NB4 (cell line): Measurements from ENCODE around the gene ZNF445.

Experiments
- DNase-seq: peaks from one replicate; pipeline ENCODE4 v3.0.0; 2010; ENCODE audit warnings: low read depth
- H3K4me3 ChIP-seq: one replicate; pipeline ENCODE4 v1.5.1; 2011; ENCODE audit warnings: mild to moderate bottlenecking, low read depth, low read length, moderate library complexity
- CTCF ChIP-seq: IDR thresholded peaks from one replicate; pipeline ENCODE4 v1.5.1; 2012; ENCODE audit warnings: low read depth, low read length
- MAX ChIP-seq: IDR thresholded peaks from 2 replicates; pipeline ENCODE4 v1.6.1; 2011; ENCODE audit warnings: low read depth, low read length
- MYC ChIP-seq: IDR thresholded peaks from 2 replicates; pipeline ENCODE4 v1.6.1; 2011; ENCODE audit warnings: low read depth, low read length
- POLR2A ChIP-seq: IDR thresholded peaks from 2 replicates; pipeline ENCODE4 v1.6.1; 2011; ENCODE audit warnings: mild to moderate bottlenecking; ENCODE audit not compliant: insufficient read length; ENCODE audit errors: extremely low read depth

ZNF445 gene

DNA sequence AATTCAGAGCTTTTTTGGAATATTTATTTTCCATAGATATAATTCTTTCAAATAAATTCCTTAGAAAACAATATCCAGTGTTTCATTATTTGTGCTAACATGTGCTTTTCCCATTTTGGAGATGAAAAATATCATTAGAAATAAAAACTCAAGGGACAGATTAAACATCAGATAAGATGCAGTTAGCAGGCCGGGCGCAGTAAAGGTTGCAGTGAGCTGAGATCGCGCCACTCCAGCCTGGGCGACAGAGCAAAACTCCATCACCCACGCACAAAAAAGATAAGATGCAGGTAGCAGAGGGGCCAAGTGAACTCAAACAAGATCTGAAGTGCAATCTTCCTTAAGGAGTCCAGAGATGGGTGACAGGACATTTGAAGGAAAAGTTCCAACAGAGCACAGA lies 48.0 kb downstream of the ZNF445 start:
- no peak for TF ChIP-seq CTCF
- TF ChIP-seq MYC = no peak
- TF ChIP-seq POLR2A = no peak
- no peak for TF ChIP-seq MAX
- no peak for DNase-seq
- no peak overlapping the region for H3K4me3 ChIP-seq

GRCh38 chr3:44428910-44429309 lies 48.6 kb downstream of the ZNF445 start:
- no peak for TF ChIP-seq MAX
- no peak for TF ChIP-seq POLR2A
- no peak for TF ChIP-seq CTCF
- no peak for TF ChIP-seq MYC
- H3K4me3 ChIP-seq = no peak overlapping the region
- DNase-seq = no peak

- H3K4me3 ChIP-seq = no peak overlapping the region
- TF ChIP-seq POLR2A = no peak
- no peak for DNase-seq
Measured at GRCh38 chr3:44427683-44428082, 49.8 kb downstream of the ZNF445 start.

DNA sequence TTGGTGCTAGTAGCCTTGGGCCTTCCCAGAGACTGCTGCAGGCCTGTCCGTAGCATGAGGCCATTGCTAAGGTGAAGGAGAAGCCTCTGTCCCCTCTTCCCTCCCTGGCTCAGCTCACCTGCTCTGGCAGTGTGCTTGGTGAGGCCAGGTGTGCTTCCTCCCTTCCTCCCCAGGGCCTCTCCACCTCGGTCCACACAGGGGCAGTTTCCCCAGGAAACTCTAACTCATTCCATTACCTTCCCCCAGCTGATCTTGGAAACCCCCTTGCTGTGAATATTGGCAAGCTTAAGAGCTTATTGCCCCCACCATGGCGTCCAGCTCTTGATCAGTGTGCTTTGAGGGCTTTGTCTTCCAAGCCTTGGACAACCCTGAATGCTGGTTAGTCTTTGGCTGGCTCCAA lies 52.7 kb downstream of the ZNF445 start:
- no peak for DNase-seq
- TF ChIP-seq CTCF (no peak), MYC (no peak), MAX (no peak), POLR2A (no peak)
- no peak overlapping the region for H3K4me3 ChIP-seq

- no peak overlapping the region for H3K4me3 ChIP-seq
- DNase-seq = no peak
- TF ChIP-seq MAX = no peak
- TF ChIP-seq POLR2A = no peak
- TF ChIP-seq CTCF = no peak
- no peak for TF ChIP-seq MYC
Measured at GRCh38 chr3:44421280-44421679, 56.2 kb downstream of the ZNF445 start.

DNA sequence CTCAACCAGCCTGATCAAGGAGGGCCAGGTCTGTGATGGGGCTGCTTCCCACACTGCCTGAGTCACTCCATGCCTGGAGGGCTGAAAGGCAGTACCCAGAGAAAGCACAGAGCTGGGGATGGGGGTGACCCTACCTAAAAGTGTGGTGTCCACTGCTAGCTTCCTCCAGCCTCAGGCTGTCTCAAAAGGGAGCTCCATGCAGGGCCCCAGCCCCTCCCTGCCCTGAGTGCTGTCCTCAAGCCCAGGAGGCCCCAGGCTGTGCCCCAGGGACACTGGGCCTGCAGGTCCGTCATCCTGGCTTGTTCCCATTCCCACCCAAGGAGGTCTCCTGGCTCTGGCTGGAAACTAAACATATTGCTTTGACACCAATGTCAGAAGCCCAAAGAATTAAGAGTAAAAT lies 56.8 kb downstream of the ZNF445 start:
- DNase-seq = no peak
- TF ChIP-seq POLR2A (no peak), CTCF (no peak), MYC (no peak), MAX (no peak)

More for the DNA sequence above, 56.8 kb downstream of the ZNF445 start:
- no peak overlapping the region for H3K4me3 ChIP-seq
